Epidermal melanocyte (primary cell): Measurements from ENCODE around the gene BACH2.
"Not testable (repeated sequence)": the region's sequence is repeated elsewhere in the genome, so short reads cannot be mapped to it uniquely, and the experiment has no call there.

Experiments used
- DNase-seq: peaks from one replicate; pipeline ENCODE4 v3.0.0; 2011; ENCODE audit warnings: low spot score; ENCODE audit not compliant: insufficient read length

The BACH2 gene

GRCh38 chr6:90033746-90034271 lies 262.8 kb downstream of the BACH2 start:
- DNase-seq: no peak

GRCh38 chr6:90032489-90033212 lies 264.0 kb downstream of the BACH2 start:
- DNase-seq: not testable (repeated sequence)

- DNase-seq: no peak
These were observed 267.5 kb downstream of the BACH2 start for GRCh38 chr6:90028995-90029635.

GRCh38 chr6:90028066-90028778 lies 268.4 kb downstream of the BACH2 start:
- no peak for DNase-seq

- DNase-seq: no peak
These were observed 270.4 kb downstream of the BACH2 start for GRCh38 chr6:90026216-90026615.

- DNase-seq: peak; percentile 23
These were observed 271.1 kb downstream of the BACH2 start for GRCh38 chr6:90025523-90026061.

- no peak for DNase-seq
These were observed 272.0 kb downstream of the BACH2 start for GRCh38 chr6:90024633-90025032.

GRCh38 chr6:90021711-90022110 lies 274.9 kb downstream of the BACH2 start:
- no peak for DNase-seq

- no peak for DNase-seq
These were observed 275.9 kb downstream of the BACH2 start for GRCh38 chr6:90020746-90021145.

- no peak for DNase-seq
These were observed 277.4 kb downstream of the BACH2 start for GRCh38 chr6:90019216-90019615.

- DNase-seq: no peak
These were observed 280.8 kb downstream of the BACH2 start for GRCh38 chr6:90015883-90016282.

- no peak for DNase-seq
These were observed 287.6 kb downstream of the BACH2 start for GRCh38 chr6:90008908-90009501.

GRCh38 chr6:90008189-90008907 lies 288.3 kb downstream of the BACH2 start:
- no peak for DNase-seq

GRCh38 chr6:90005048-90005827 lies 291.4 kb downstream of the BACH2 start:
- no peak for DNase-seq

- no peak for DNase-seq
These were observed 292.1 kb downstream of the BACH2 start for GRCh38 chr6:90004511-90004910.

GRCh38 chr6:90003941-90004340 lies 292.7 kb downstream of the BACH2 start:
- peak; percentile 46 for DNase-seq

- DNase-seq: no peak
These were observed 293.4 kb downstream of the BACH2 start for GRCh38 chr6:90003069-90003795.

GRCh38 chr6:90000864-90001731 lies 295.5 kb downstream of the BACH2 start:
- no peak for DNase-seq
